Measurements from ENCODE around the gene SAA4. TPM values are rescaled to one million over a fixed set of nuclear protein-coding genes. Genes with fewer than 3 reads are reported as not detected.

Gene SAA4
- total and polyA plus RNA-seq, 9 of the 15 experiments (the other 6 are each of a cell fraction or from before 2014, with no cell fraction given), result not detected

DNA sequence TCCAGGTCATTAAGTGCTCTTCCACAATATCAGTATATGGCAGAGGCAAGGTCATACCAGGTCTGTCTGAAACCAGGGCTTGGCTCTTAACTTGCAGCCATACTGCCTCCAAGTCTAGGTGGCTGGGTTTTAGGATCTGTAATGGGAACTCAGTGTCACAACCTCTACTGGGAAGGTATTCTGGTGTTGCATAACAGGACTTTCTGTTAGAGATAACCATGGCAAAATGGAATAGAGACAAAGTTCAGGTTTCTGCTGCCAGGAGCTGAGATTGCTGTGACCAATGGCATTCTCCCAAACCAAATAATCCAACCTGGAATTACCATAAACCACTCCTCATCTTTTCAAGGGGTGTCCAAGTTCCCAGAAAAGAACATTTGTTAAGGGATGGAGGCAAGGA is 22.7 kb upstream of the SAA4 start:
- Histone ChIP-seq H3K9ac (ENCODE audit: insufficient read depth in 1 of 2, low read depth in 2 of 2, low read length in 2 of 2) (no peak overlapping the region), H3K4me2 (ENCODE audit: insufficient read depth, low read length) (no peak overlapping the region), H3K9me3 (replicated peaks; ENCODE audit: control insufficient read depth, insufficient read depth, low read depth, low read length) (no peaks in the 10 kb centered on the region), H3K27ac (ENCODE audit: extremely low read depth, low read depth, low read length) (no peak overlapping the region), H3K79me2 (ENCODE audit: control insufficient read depth, insufficient read depth, low read length) (no peaks in the 10 kb centered on the region), H3K4me3 (no peak overlapping the region), H3K4me1 (replicated peaks in 1 of 2; ENCODE audit: control insufficient read depth in 2 of 2, insufficient read depth in 2 of 2, low read length in 2 of 2) (no peaks in the 10 kb centered on the region), H3K9me1 (ENCODE audit: control insufficient read depth, insufficient read depth, low read length) (no peaks in the 10 kb centered on the region), H3K27me3 (ENCODE audit: control insufficient read depth in 2 of 2, insufficient read depth in 2 of 2, low read length in 2 of 2) (peaks cover 35 to 48% of the 10 kb centered on the region in 2 experiments), H2AFZ (ENCODE audit: low read depth, low read length) (no peak overlapping the region), H3K36me3 (ENCODE audit: control insufficient read depth, insufficient read depth, low read length) (no peaks in the 10 kb centered on the region), H4K20me1 (replicated peaks; ENCODE audit: control insufficient read depth, insufficient read depth, low read length) (0 out of 2 replicates have a peak, but pooled peaks cover 2% of the 10 kb centered on the region)
- CTCF ChIA-PET (ENCODE audit: low intra/inter-chr PET ratio), result no interaction called here
- intact Hi-C loops (cut with micrococcal nuclease), result no loop called here
- ATAC-seq (no peak), FAIRE-seq (no peak), DNase-seq (ENCODE audit: extremely low read depth in 1 of 4, low spot score in 3 of 4) (no peak)
- POLR2A ChIA-PET, result no interaction called here
- BruUV-seq (replicated peaks), result no TSS peak
- in situ Hi-C loops (cut with MboI), result loop anchor here (10.0 kb wide), 1 partner anchor 396 kb away; no protein-coding TSS in a partner anchor
- TF ChIP-seq CEBPB (tag; IDR thresholded peaks at IDR 0.05), result peak; percentile 38; the same call in 1 of the 2 replicates
- no peak for TF ChIP-seq STAT5B (CRISPR knock-in tag; IDR thresholded peaks at IDR 0.05)

DNA sequence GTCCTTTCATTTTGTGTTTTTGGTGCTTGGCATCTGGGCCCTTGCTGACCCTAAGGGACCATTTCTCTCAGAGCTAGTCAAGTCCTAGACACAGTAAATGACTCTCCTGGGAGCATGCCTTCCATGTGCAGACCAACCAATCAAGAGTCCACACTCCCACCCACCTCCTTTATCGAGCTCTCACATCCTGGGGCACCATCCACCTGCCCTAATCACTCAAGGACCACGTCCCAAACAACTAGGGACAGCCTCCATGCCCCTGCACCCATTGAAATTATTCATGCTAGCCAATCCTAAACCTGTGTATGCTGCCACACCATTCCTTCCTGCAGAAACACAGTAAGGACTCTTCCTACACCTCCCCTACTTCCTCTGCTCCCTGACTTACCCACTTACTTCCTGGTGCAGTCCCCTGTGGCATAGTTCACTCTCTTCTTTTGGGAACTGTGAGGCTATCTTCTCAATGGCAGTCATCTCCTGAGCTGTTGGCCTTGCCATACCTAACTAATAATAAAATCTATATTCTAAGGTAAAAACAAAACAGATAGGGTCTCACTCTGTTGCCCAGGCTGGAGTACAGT is 18.3 kb upstream of the SAA4 start:
- no peaks in the 10 kb centered on the region for H3K36me3 ChIP-seq (ENCODE audit: control insufficient read depth, insufficient read depth, low read length)
- intact Hi-C loops (cut with micrococcal nuclease) (no loop called here), in situ Hi-C loops (cut with MboI) (loop anchor here (10.0 kb wide), 1 partner anchor 400 kb away; no protein-coding TSS in a partner anchor)
- H4K20me1 ChIP-seq (replicated peaks; ENCODE audit: control insufficient read depth, insufficient read depth, low read length), result no peaks in the 10 kb centered on the region; the same call in 1 of the 2 replicates
- no peak overlapping the region for H3K9ac ChIP-seq (ENCODE audit: insufficient read depth in 1 of 2, low read depth in 2 of 2, low read length in 2 of 2)
- H3K4me3 ChIP-seq, result no peak overlapping the region
- no peak overlapping the region for H3K27ac ChIP-seq (ENCODE audit: extremely low read depth, low read depth, low read length)
- no peak overlapping the region for H2AFZ ChIP-seq (ENCODE audit: low read depth, low read length)
- no peaks in the 10 kb centered on the region for H3K9me3 ChIP-seq (replicated peaks; ENCODE audit: control insufficient read depth, insufficient read depth, low read depth, low read length)
- DNase-seq (ENCODE audit: extremely low read depth in 1 of 4, low spot score in 3 of 4) (no peak), ATAC-seq (no peak), FAIRE-seq (no peak)
- no TSS peak for BruUV-seq (replicated peaks)
- no peak overlapping the region for H3K4me2 ChIP-seq (ENCODE audit: insufficient read depth, low read length)
- no peaks in the 10 kb centered on the region for H3K79me2 ChIP-seq (ENCODE audit: control insufficient read depth, insufficient read depth, low read length)
- ChIA-PET CTCF (ENCODE audit: low intra/inter-chr PET ratio) (no interaction called here), POLR2A (no interaction called here)
- peaks cover 26 to 43% of the 10 kb centered on the region in 2 experiments for H3K27me3 ChIP-seq (ENCODE audit: control insufficient read depth in 2 of 2, insufficient read depth in 2 of 2, low read length in 2 of 2)
- H3K4me1 ChIP-seq (replicated peaks in 1 of 2; ENCODE audit: control insufficient read depth in 2 of 2, insufficient read depth in 2 of 2, low read length in 2 of 2), result no peaks in the 10 kb centered on the region
- H3K9me1 ChIP-seq (ENCODE audit: control insufficient read depth, insufficient read depth, low read length), result no peaks in the 10 kb centered on the region
- TF ChIP-seq CSDE1 (IDR thresholded peaks at IDR 0.05), result no peak
- TF ChIP-seq SMARCA4 (IDR thresholded peaks at IDR 0.05), result no peak
- TF ChIP-seq, protein P1, sequence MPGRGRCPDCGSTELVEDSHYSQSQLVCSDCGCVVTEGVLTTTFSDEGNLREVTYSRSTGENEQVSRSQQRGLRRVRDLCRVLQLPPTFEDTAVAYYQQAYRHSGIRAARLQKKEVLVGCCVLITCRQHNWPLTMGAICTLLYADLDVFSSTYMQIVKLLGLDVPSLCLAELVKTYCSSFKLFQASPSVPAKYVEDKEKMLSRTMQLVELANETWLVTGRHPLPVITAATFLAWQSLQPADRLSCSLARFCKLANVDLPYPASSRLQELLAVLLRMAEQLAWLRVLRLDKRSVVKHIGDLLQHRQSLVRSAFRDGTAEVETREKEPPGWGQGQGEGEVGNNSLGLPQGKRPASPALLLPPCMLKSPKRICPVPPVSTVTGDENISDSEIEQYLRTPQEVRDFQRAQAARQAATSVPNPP (IDR thresholded peaks at IDR 0.05; ENCODE audit: borderline replicate concordance, insufficient read depth, insufficient read length), result no peak
- no peak for TF ChIP-seq ZNF764 (CRISPR knock-in tag; IDR thresholded peaks at IDR 0.05; ENCODE audit: low read depth)
- no peak for TF ChIP-seq CBX2 (IDR thresholded peaks at IDR 0.05; ENCODE audit: insufficient read depth, low read length, poor library complexity, severe bottlenecking)
- no peak for TF ChIP-seq ZNF668 (CRISPR knock-in tag; IDR thresholded peaks at IDR 0.05)
- TF ChIP-seq ELF4 (CRISPR knock-in tag; IDR thresholded peaks at IDR 0.05), result no peak
- no peak for TF ChIP-seq PHF21A (IDR thresholded peaks at IDR 0.05; ENCODE audit: borderline replicate concordance, low read depth)
- no peak for TF ChIP-seq RBM14 (IDR thresholded peaks at IDR 0.05; ENCODE audit: borderline replicate concordance, insufficient read depth, low read depth, low read length)
- no peak for TF ChIP-seq DMBX1 (CRISPR knock-in tag; IDR thresholded peaks at IDR 0.05; ENCODE audit: borderline replicate concordance)
- no peak for TF ChIP-seq BRD4 (IDR thresholded peaks at IDR 0.05)
- WGBS (ENCODE audit: insufficient coverage, low coverage, missing lambda C conversion rate), result 0% methylated on average over 2 of the region's 2 CpGs

Data from K562 (cell line).